HL-60/S4 (cell line): ENCODE results near the gene EIF2S1.
"Not testable (repeated sequence)": the region's sequence is repeated elsewhere in the genome, so short reads cannot be mapped to it uniquely, and the experiment has no call there.

ENCODE experiments used
- in situ Hi-C: fragments of 300-500 bp; cut with MboI; formaldehyde crosslinking; loops from 2 replicates; pipeline ENCODE4 v1.14.3; 2022; ENCODE audit warnings: low sequenced_read_pairs

Gene EIF2S1

DNA sequence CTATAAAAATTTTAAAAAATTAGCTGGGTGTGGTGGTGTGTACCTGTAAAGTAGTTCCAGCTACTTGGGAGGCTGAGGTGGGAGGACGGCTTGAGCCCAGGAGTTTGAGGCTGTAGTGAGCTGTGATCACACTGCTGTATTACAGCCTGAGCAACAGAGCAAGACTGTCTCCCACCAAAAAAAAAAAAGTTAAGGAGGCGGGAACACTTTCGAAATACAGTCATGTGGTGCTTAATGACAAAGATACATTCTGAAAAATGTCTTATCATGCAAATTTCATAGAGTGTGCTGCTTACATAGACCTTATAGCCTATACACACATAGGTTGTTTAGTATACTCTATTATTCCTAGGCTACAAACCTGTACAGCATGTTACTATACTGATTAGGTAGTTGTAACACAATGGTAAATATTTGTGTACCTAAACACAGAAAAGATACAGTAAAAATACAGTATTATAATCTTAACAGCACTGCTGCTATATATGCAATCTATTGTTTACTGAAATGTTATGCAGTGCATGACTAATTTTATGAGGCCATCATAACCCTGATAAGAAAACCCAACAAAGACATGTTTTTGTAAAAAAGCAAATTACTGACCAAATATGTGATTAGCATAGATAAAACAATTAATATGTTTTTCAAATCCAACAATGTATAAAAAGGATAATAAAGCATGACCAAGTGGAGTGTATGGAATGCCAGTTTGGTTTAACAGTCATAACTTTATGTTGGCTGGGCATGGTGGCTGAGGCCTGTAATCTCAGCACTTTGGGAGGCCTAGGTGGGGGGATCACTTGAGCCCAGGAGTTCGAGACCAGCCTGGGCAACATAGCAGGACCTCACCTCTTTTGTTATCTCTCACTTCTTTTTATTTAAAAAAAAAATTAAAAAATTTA, 11.4 kb downstream of the EIF2S1 start:
- in situ Hi-C loops, result no loop called here

DNA sequence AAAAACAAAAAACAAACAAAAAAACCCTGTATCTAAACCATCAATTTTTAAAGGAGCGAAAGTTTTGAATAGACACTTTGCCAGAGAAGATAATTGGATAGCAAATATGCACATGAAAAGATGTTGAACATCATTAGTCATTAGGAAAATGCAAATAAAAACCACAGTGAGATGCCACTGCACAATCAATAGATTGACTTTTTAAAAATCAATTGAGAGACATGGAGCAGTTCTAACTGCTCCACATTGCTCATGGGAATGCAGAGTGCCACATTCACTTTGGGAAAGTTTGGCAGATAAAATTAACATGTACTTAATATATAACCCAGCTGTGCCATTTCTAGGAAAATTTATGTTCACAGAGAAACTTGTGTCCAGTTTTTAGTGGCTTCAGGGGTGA, 12.7 kb downstream of the EIF2S1 start:
- in situ Hi-C loops, result no loop called here

DNA sequence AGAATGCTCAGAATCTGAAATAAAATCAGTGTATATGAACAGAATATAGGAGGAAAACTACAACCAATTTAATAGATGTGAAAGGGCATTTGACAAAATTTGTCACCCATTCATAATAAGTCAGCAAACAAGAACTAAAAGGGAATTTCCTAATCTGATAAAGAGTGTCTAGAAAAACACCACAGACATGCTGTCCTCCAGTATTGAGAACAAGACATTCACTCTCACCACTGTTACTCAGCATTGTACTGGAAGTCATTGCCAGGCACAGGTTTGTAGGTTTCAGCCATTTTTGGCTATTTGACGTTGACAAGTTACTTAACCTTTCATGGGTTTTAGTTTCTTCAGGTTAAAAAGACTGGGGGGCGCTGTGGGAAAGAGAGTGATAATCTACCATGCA, 13.2 kb downstream of the EIF2S1 start:
- in situ Hi-C loops, result no loop called here

DNA sequence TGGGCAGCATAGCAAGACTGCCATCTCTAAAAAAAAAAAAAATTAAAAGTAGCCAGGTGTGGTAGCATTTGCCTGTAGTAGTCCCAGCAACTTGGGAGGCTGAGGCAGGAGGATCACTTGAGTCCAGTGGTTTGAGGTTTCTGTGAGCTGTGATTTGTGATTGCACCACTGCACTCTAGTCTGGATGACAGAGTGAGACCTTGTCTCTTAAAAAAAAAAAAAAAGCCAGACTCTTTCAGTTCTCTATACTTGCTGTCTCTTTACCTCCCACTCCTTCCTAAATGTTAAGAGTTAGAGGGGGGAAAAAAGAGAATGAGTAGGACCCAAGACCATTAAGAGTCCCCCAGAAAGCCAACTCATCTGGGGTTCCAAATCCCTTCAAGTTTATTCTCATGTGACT, 17.8 kb downstream of the EIF2S1 start:
- in situ Hi-C loops, result no loop called here

GRCh38 chr14:67385120-67385519, 25.0 kb downstream of the EIF2S1 start:
- in situ Hi-C loops, result no loop called here

DNA sequence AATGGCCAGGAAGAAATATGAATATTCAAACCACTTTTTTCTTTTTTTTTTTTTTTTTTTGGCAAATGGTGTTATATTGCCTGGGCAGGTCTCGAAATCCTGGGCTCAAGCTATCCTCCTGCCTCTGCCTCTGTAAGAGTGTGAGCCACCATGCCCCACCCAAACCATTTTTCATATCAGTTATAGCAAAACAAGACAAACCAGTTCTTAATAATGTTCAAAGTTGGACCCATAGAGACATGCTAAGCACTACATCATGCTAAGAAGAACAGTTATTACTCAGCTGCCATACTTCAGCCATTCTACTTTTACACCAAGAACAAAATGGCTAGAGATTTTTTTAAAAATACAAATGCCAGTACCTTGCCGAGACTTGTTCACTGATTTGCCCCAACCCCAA, 25.5 kb downstream of the EIF2S1 start:
- in situ Hi-C loops, result no loop called here

GRCh38 chr14:67387195-67387594, 27.1 kb downstream of the EIF2S1 start:
- in situ Hi-C loops, result no loop called here

DNA sequence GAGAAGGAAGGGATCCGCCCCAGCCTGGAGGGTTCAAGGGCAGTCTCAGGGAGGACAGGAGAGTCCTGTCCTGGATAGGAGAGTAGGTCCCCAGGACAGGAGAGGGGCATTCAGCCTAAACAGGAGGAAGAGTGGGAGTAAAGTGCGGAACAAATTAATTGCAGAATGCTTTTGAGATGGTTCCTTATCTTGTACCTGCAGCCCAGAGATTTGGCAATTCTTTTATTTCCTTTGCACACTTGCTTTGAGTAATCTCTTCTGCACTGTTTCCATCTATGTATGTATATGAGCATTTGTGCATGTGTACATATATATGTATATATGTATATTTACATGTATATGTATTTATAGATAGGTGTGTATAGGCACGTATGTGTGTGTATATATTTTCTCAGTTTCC, 29.1 kb downstream of the EIF2S1 start:
- in situ Hi-C loops, result no loop called here

- in situ Hi-C loops, result no loop called here
These were observed 29.8 kb downstream of the EIF2S1 start for GRCh38 chr14:67389811-67390534.

DNA sequence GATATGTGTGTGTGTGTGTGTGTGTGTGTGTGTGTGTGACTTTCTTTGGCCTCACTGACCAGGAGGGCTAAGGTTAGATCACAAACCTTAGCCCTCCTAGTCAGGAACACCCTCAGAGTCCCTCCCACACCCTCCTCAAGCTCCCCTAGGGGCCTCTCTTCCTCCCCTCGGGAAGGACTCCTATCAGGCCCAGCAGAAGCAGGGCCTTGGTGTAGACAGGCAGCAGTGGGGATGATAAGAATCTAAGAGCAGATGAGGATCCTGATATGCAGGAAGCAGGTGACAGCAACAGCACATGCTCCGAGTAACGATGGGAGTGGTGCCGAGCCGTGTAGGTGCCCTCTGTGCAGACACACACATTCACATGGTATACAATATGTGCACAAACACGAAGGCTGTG, 31.1 kb downstream of the EIF2S1 start:
- in situ Hi-C loops, result no loop called here

DNA sequence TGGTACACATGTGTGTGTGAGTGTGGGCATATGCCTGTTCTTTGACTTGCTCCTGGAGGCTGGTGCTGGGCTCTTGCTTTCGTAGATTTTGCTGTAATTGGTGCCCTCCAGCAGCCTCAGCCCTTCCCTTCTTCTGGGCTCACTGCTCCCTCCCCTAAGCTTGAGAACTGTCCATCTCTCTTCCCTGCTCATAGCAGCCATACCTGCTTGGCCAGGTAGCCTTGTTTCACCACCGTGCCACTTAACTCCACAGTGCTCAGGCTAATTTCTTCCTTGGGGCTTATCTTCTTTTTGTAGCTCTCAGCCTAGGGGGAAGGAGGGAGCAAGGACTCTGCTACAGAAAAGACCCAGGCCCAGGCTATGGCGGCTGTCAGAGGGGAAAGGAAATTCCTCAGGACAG, 32.0 kb downstream of the EIF2S1 start:
- in situ Hi-C loops, result no loop called here

- in situ Hi-C loops, result no loop called here
These were observed 32.7 kb downstream of the EIF2S1 start for GRCh38 chr14:67392800-67393199.

- in situ Hi-C loops, result no loop called here
These were observed 33.6 kb downstream of the EIF2S1 start for GRCh38 chr14:67393689-67394088.

- in situ Hi-C loops, result no loop called here
These were observed 35.2 kb downstream of the EIF2S1 start for GRCh38 chr14:67395086-67395875.

DNA sequence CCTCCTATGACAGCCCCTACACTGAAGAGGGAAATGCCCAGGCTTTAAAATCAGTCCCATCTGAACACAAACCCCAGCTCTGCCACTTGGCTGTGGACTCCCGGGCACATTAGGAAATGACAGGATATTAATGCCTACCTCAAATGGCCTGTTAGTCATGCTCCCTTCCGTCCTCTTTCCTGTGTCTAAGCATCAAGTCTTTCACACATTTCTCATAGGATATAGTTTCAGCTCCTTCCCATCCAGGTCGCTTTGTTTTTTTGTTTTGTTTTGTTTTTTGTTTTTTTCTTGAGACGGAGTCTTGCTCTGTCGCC, 35.7 kb downstream of the EIF2S1 start:
- in situ Hi-C loops, result no loop called here

- in situ Hi-C loops, result no loop called here
These were observed 36.3 kb downstream of the EIF2S1 start for GRCh38 chr14:67396381-67396970.

DNA sequence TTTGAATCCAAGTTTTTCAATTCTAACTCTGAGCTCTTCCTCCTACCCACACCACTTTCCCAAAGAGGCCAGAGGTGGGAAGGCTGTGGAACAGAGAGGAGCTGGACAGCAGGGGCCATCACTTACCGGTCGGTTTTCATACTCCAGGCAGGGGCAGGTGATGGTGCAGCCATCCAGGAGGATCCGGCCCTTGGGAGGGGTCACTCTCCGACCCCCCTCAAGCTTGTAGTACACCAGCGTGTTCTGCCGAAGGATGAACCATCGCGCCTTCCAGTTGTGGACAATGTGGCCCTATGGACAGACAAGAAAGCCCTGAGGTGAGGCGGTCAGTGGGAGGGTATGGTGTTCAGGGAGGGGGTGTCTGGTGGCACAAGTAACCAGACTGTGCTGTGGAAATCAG, 37.4 kb downstream of the EIF2S1 start:
- in situ Hi-C loops, result no loop called here

- in situ Hi-C loops, result no loop called here
These were observed 40.3 kb downstream of the EIF2S1 start for GRCh38 chr14:67400434-67400833.

DNA sequence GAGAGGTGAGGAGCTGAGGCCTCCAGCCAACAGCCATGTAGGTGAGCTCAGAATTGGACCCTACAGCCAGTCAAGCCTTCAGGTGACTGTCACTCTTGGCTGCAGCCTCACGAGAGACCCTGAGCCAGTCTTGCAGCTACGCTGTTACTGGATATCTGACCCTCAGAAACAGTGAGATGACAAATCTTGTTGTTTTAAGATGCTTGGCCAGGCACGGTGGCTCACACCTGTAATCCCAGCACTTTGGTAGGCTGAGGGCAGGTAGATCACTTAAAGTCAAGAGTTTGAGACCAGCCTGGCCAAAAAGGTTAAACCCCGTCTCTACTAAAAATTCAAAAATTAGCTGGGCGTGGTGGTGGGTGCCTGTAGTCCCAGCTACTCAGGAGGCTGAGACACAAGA, 45.6 kb downstream of the EIF2S1 start:
- in situ Hi-C loops, result no loop called here

DNA sequence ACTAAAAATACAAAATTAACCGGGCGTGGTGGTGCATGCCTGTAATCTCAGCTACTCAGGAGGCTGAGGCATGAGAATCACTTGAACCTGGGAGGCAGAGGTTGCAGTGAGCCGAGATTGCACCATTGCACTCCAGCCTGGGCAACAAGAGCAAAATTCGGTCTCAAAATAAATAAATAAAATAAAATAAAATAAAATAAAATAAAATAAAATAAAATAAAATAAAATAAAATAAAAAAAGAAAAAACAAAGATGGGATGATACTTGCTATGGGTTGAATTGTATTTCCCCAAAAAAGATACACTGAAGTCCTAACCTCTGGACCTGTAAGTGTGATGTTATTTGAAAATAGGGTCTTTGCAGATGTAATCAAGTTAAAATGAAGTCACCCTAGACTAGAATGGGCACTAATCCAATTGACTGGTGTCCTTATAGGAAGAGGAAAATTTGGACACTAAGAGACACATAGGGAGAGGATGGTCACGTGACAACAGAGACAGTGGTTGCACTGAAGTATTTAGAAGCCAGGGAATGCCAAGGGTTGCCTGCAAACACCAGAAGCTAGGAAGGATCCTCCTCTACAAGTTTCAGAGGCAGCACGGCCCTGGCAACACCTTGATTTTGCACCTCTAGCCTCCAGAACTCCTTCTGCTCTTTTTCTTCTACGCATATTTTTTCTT, 48.1 kb downstream of the EIF2S1 start:
- in situ Hi-C loops, result not testable (repeated sequence)

- in situ Hi-C loops, result no loop called here
These were observed 49.3 kb downstream of the EIF2S1 start for GRCh38 chr14:67409461-67409860.
